Psoas muscle (tissue), 8 donors: ENCODE results near the gene IFNA14. TPM values are rescaled to one million over a fixed set of nuclear protein-coding genes. Genes with fewer than 3 reads are reported as not detected.

Source experiments
- ATAC-seq, 4 donors: fragments of 200-7000 bp; cut with Tn5 transposase; one replicate each; pipeline ENCODE4 v1.9.1; 2020; ENCODE audit warnings: moderate library complexity in 3 of 4, mild to moderate bottlenecking in 2 of 4
- DNase-seq, 2 donors: peaks; one replicate each; pipeline ENCODE4 v3.0.0-alpha.2; 2020
- H3K27ac ChIP-seq: fragments of 200-600 bp; one replicate; pipeline ENCODE4 v1.8.0; 2022
- H3K27me3 ChIP-seq, 3 donors: fragments of 200-600 bp in 1 of 3; one replicate each; pipeline versions ENCODE4 v1.6.1 to v1.8.0; 2013 to 2022; ENCODE audit warnings: low read length in 2 of 3, mild to moderate bottlenecking in 2 of 3, moderate library complexity in 1 of 3; ENCODE audit not compliant: insufficient read depth in 3 of 3
- H3K36me3 ChIP-seq, 2 donors: fragments of 200-600 bp in 1 of 2; one replicate each; pipeline versions ENCODE4 v1.6.1 to v1.8.0; 2013 to 2022; ENCODE audit warnings: low read depth in 1 of 2, mild to moderate bottlenecking in 1 of 2, moderate library complexity in 1 of 2; ENCODE audit not compliant: insufficient read depth in 1 of 2
- H3K4me1 ChIP-seq: fragments of 200-600 bp; one replicate; pipeline ENCODE4 v1.8.0; 2022
- H3K4me3 ChIP-seq: fragments of 200-600 bp; one replicate; pipeline ENCODE4 v1.8.0; 2022; ENCODE audit warnings: mild to moderate bottlenecking
- H3K9me3 ChIP-seq: fragments of 200-600 bp; one replicate; pipeline ENCODE4 v1.8.0; 2022
- CTCF ChIP-seq: fragments of 200-600 bp; IDR thresholded peaks from one replicate; pipeline ENCODE4 v1.8.0; 2022; ENCODE audit warnings: antibody characterized with exemption
- WGBS, 3 donors: extraction: QIAGEN DNeasy Blood & Tissue Kit; methylation state at CpG; one replicate each; pipeline versions ENCODE4 v1.1.6 to v1.1.7; 2013; 5-methylcytosine and 5-hydroxymethylcytosine counted together
- intact Hi-C, 2 donors: fragments of 100-400 bp; cut with DNase I; formaldehyde crosslinking; loops; one replicate each; pipeline versions ENCODE4 v1.11.0 to v1.14.2; 2022
- long read RNA-seq, 2 donors: library from polyadenylated mRNA; unstranded; transcript quantifications; one replicate each; pipeline ENCODE4 v2.0.0, GENCODE V29; 2021
- polyA plus RNA-seq, 3 donors: library from polyadenylated mRNA; stranded (reverse); fragments of 200-250 nt; gene quantifications; one replicate each; pipeline ENCODE4 v1.2.3, GENCODE V29; 2013
- total RNA-seq, 4 donors: library from RNA; stranded (reverse); fragmentation: NEBNext Ultra II Directional in 2 of 4; extraction: Animal tissue kit (Norgen Biotek cat#: 25700) in 2 of 4; gene quantifications; one replicate each; pipeline versions ENCODE4 v1.2.1 to v1.2.4, GENCODE V29; 2021 to 2023
- donor health status: healthy with polysubstance abuse.
- donor health status: DM: no; HTN: no; CAD: no; lungs with moderate emphysema.
- donor health status: Bipolar disorder and iron deficiency.
- donor health status: healthy.
- donor health status: DM: yes; HTN: yes; CAD: no.
- donor health status: DM: no; HTN: no; CAD: no.
- donor health status: DM: no; HTN: no; CAD: no.
- donor health status: DM: yes; HTN: yes; CAD: no.

IFNA14 gene
- total RNA-seq, result not detected
- polyA plus RNA-seq, result not detected
- long read RNA-seq, donor 1, result 0 reads
- long read RNA-seq, donor 2, result 0 reads

- TF ChIP-seq CTCF, result no peak
- Histone ChIP-seq H3K4me1 (no peaks in the 10 kb centered on the region), H3K4me3 (no peak within 1 kb of the TSS), H3K9me3 (no peaks in the 10 kb centered on the region), H3K27me3 (no peaks in the 10 kb centered on the region), H3K27ac (no peak within 1 kb of the TSS), H3K36me3 (no peaks in the 10 kb centered on the region)
- intact Hi-C loops, result loop anchor here in 1 of 2 donors (5.0 kb wide), 1 partner anchor 552 kb away; no protein-coding TSS in a partner anchor
- WGBS, 3 donors, result 74 to 79% (median 76%) methylated on average over 2 of the region's 2 CpGs
- DNase-seq, result no peak
- ATAC-seq, result no peak
Observed at GRCh38 chr9:21239911-21240310, at the start of gene IFNA14. Gene IFNA14, minus strand, starts transcription at chr9:21240005. Its CDS starts 70 bp downstream, at chr9:21239935.

GRCh38 chr9:21287280-21287679 is 47.5 kb upstream of the IFNA14 start:
- H3K27me3 ChIP-seq, result no peaks in the 10 kb centered on the region
- H3K36me3 ChIP-seq, result no peaks in the 10 kb centered on the region
- 65 to 75% (median 70%) methylated on average over 3 of the region's 3 CpGs for WGBS, 3 donors
- intact Hi-C loops, result no loop called here
- no peak overlapping the region for H3K27ac ChIP-seq
- H3K4me3 ChIP-seq, result no peak overlapping the region
- no peaks in the 10 kb centered on the region for H3K4me1 ChIP-seq
- H3K9me3 ChIP-seq, result no peaks in the 10 kb centered on the region
- no peak for TF ChIP-seq CTCF
- DNase-seq, result no peak
- ATAC-seq, result no peak

GRCh38 chr9:21286659-21287058 is 46.9 kb upstream of the IFNA14 start:
- H3K27me3 ChIP-seq, result no peaks in the 10 kb centered on the region
- intact Hi-C loops, result no loop called here
- no peaks in the 10 kb centered on the region for H3K4me1 ChIP-seq
- no peak for TF ChIP-seq CTCF
- no peaks in the 10 kb centered on the region for H3K36me3 ChIP-seq
- WGBS, 3 donors, result 80 to 84% (median 84%) methylated on average over 5 of the region's 5 CpGs
- H3K4me3 ChIP-seq, result no peak overlapping the region
- no peak for DNase-seq
- no peaks in the 10 kb centered on the region for H3K9me3 ChIP-seq
- no peak for ATAC-seq
- H3K27ac ChIP-seq, result no peak overlapping the region

- no peaks in the 10 kb centered on the region for H3K4me1 ChIP-seq
- no peak for ATAC-seq
- H3K36me3 ChIP-seq, result no peaks in the 10 kb centered on the region
- no peak for TF ChIP-seq CTCF
- 87 to 90% (median 89%) methylated on average over 5 of the region's 5 CpGs for WGBS, 3 donors
- intact Hi-C loops, result no loop called here
- no peak for DNase-seq
- no peak overlapping the region for H3K27ac ChIP-seq
- no peak overlapping the region for H3K4me3 ChIP-seq
- no peaks in the 10 kb centered on the region for H3K27me3 ChIP-seq
- no peaks in the 10 kb centered on the region for H3K9me3 ChIP-seq
Observed at GRCh38 chr9:21286099-21286498, 46.3 kb upstream of the IFNA14 start.

GRCh38 chr9:21281275-21281674 is 41.5 kb upstream of the IFNA14 start:
- intact Hi-C loops, result no loop called here
- H3K9me3 ChIP-seq, result no peaks in the 10 kb centered on the region

More at GRCh38 chr9:21281275-21281674, 41.5 kb upstream of the IFNA14 start:
- Histone ChIP-seq H3K36me3 (no peaks in the 10 kb centered on the region), H3K4me3 (no peak overlapping the region), H3K4me1 (no peaks in the 10 kb centered on the region), H3K27ac (no peak overlapping the region), H3K27me3 (no peaks in the 10 kb centered on the region)
- DNase-seq (no peak), ATAC-seq (no peak)
- no peak for TF ChIP-seq CTCF
- 59 to 83% (median 74%) methylated on average over 2 of the region's 2 CpGs for WGBS, 3 donors
